HUES6 (cell line): Measurements from ENCODE around the gene LRP2.
"Not testable (repeated sequence)": the region's sequence is repeated elsewhere in the genome, so short reads cannot be mapped to it uniquely, and the experiment has no call there.

ENCODE experiments used
- H3K27ac ChIP-seq: 2 replicates; pipeline ENCODE4 v1.7.0; 2013; ENCODE audit warnings: low read depth, mild to moderate bottlenecking, low read length, inconsistent platforms
- H3K27me3 ChIP-seq: 2 replicates; pipeline ENCODE4 v1.6.1; 2013; ENCODE audit warnings: low read length; ENCODE audit not compliant: control insufficient read depth, insufficient read depth
- H3K36me3 ChIP-seq: 2 replicates; pipeline ENCODE4 v1.6.1; 2013; ENCODE audit warnings: low read length; ENCODE audit not compliant: control insufficient read depth, insufficient read depth
- H3K4me1 ChIP-seq: 2 replicates; pipeline ENCODE4 v1.6.1; 2013; ENCODE audit warnings: low read length; ENCODE audit not compliant: control insufficient read depth, insufficient read depth
- H3K4me3 ChIP-seq: 2 replicates; pipeline ENCODE4 v1.5.1; 2013; ENCODE audit warnings: low read depth, low read length
- H3K9ac ChIP-seq: one replicate; pipeline ENCODE4 v1.6.1; 2013; ENCODE audit warnings: mild to moderate bottlenecking, low read length
- H3K9me3 ChIP-seq: 2 replicates; pipeline ENCODE4 v1.6.1; 2013; ENCODE audit warnings: low read depth, low read length; ENCODE audit not compliant: control insufficient read depth, insufficient read depth

Gene LRP2

DNA sequence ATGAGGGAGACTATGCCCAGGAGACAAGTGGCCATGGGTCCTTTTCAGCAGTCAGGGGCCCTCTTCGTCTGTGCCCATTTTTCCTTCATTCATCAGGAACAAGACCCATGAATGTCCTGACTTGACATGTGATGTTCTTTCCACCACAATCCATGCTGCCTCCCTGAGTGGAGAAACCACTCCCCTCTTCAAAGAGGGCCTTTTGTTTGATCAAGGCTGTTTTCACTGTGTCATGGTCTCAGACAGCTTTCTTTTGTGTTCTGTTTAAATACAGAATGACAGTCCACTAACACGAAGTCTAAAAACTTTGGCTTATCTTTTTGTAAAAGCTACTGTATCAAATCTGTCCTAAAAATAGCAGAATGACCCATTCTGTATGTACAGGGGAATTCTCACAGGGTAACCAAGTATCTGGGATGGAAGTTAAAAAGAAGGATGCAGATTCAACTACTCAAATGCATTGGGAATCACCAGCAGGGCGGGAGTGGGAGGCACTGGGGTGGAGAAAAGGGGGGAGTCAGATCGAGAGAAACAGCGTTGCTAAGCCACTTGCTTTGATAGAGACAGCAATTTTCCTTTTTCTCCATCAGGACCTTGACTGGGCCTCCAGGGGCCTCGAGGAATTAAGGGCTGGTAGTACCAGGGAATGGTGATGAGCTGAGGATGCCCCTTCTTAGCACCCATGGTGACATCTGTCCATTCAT, 13.9 kb downstream of the LRP2 start:
- no peaks in the 10 kb centered on the region for H3K27me3 ChIP-seq
- H3K9ac ChIP-seq: no peak overlapping the region
- H3K4me1 ChIP-seq: no peaks in the 10 kb centered on the region
- no peak overlapping the region for H3K4me3 ChIP-seq
- no peak overlapping the region for H3K27ac ChIP-seq
- H3K36me3 ChIP-seq: no peaks in the 10 kb centered on the region
- no peaks in the 10 kb centered on the region for H3K9me3 ChIP-seq

DNA sequence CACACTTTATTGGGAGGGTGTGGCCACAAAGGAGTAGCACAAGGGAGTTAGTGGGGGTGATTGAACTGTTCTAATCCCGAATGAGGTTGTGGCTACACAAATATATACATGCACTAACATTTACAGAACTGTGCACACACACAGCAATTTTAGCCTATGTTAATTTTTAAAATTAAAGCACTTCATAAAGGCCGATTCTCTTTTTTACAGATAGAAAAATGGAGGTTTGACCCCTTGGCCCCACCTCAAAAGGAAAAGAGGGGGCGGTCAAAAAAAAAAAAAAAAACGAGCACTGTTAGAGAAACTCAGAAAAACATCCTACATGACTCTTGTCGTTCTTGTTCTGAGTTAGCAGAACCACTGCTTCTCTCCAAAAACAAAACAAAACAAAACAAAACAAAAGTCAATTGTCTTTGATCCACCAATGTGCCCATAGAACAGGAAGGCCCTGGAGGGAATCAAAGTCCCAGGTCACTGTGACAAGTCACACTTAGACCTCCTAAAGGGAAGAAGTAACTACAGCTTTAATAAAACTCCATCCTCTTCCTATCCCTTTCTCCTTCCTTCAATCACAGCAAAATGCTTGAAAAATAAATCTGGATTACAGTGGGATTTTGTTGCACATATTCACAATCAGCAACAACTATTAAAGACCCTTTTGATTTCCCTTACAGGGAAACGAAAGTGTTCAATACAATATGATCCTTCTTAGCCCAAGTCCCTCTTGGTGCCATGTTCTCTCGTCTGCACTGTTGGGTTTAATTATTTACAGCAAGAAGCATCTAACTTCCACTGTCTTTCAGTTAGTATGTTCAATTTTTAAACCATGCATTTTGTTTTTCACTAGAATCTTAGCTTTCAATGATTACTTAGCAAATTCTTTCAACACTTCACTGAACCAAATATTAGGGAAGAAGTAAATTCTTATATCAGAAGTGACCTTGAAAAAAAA, 16.6 kb downstream of the LRP2 start:
- no peak overlapping the region for H3K9ac ChIP-seq
- H3K4me1 ChIP-seq: no peaks in the 10 kb centered on the region
- H3K36me3 ChIP-seq: no peaks in the 10 kb centered on the region
- H3K27me3 ChIP-seq: no peaks in the 10 kb centered on the region
- H3K4me3 ChIP-seq: no peak overlapping the region
- no peak overlapping the region for H3K27ac ChIP-seq
- no peaks in the 10 kb centered on the region for H3K9me3 ChIP-seq

DNA sequence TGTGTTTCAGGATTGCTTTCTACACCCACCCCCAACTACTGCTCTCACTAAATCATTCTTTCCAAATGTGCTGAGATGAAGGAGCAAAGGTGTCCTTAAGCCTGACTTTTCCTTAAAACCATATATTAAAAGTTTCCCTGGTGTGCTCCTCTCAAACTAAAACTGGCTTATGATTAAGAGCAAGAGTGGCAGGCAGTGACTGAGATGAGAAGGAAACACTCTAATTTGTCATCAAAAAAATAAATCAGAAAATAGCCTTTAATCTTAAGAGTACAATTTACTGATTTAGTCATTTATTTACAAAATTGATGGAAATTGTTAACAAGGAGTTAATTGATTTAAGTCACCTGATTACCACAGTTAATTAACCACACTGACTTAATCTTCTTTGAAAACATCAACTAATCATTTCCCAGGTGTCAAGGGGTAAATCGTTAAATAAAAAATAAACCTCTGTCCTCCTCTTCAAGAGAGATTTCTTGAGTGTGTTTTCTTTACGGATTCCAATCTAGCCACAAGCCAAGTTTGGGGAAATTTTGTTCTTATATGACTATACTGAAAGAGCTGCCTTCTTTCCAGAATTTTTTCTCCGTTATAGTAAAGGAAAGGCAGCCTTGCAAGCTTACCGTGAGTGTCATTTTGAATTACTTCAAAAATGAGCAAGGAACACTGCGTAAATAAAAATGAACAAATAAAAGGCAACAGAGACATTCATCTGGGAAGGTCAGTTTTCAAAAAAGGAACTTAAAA, 17.4 kb downstream of the LRP2 start:
- Histone ChIP-seq H3K4me3 (no peak overlapping the region), H3K27ac (no peak overlapping the region), H3K36me3 (no peaks in the 10 kb centered on the region), H3K27me3 (no peaks in the 10 kb centered on the region), H3K9me3 (no peaks in the 10 kb centered on the region), H3K9ac (no peak overlapping the region), H3K4me1 (no peaks in the 10 kb centered on the region)

DNA sequence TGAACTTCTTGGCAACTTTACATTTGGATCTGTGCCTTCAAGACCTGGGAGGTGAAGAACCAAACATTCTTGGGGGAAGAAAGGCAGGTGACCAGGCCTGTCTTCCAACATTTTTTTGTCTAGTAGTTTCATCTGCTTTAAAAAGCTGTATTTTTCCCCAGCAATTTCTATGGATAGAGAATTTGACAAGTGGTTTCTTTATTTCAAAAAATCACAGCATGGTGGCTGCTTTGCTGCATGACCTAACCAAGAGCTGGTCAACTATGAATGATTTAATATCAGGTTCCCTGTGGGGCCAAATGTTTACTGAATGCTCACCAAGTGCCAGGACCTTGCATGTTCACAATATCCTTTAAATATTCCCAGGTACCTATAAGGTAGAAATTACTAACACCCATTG, 19.1 kb downstream of the LRP2 start:
- Histone ChIP-seq H3K27ac (no peak overlapping the region), H3K4me3 (no peak overlapping the region), H3K27me3 (no peaks in the 10 kb centered on the region), H3K36me3 (no peaks in the 10 kb centered on the region), H3K9me3 (no peaks in the 10 kb centered on the region), H3K9ac (no peak overlapping the region), H3K4me1 (no peaks in the 10 kb centered on the region)

DNA sequence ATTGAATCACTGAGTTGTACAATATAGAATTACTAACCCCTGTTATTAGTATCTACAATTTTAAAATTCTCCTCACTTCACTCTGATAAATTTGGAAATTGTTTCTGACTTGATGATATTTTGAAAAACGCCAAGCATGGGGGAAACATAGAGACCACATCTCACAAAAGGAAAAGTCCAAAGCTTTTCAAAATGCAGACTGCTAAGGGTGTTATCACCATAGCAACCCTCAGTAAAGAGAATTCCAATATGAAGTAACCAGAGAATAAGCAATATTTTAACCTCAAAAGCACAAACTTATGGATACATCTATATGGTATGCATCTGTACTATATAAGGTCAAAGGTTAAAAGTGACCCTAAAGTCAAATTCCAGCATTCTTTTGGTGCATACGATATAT, 22.7 kb downstream of the LRP2 start:
- no peak overlapping the region for H3K4me3 ChIP-seq
- no peaks in the 10 kb centered on the region for H3K36me3 ChIP-seq
- no peaks in the 10 kb centered on the region for H3K27me3 ChIP-seq
- no peak overlapping the region for H3K27ac ChIP-seq
- no peaks in the 10 kb centered on the region for H3K9me3 ChIP-seq
- no peak overlapping the region for H3K9ac ChIP-seq
- H3K4me1 ChIP-seq: no peaks in the 10 kb centered on the region

DNA sequence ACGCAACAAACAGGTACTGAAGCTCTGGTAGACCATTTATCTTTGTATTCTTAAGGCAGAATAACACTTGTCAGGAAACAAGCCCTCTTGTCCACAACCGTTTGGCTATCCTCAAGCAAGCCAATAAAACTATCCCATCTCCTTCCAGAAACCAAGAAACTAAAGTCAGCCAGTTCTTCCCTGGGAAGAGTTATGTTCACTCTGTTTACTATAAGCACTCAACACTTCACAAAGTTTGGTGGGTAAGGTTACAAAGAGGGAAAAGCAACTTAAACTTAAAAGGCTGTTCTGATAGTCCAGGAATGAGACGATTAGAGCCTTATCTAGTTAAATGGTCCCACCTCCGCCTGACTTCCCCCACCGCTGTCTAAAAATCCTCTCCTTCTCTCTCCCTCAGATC, 25.6 kb downstream of the LRP2 start:
- Histone ChIP-seq H3K4me3 (no peak overlapping the region), H3K27me3 (no peaks in the 10 kb centered on the region), H3K9me3 (no peaks in the 10 kb centered on the region), H3K36me3 (no peaks in the 10 kb centered on the region), H3K9ac (no peak overlapping the region), H3K4me1 (no peaks in the 10 kb centered on the region), H3K27ac (no peak overlapping the region)

DNA sequence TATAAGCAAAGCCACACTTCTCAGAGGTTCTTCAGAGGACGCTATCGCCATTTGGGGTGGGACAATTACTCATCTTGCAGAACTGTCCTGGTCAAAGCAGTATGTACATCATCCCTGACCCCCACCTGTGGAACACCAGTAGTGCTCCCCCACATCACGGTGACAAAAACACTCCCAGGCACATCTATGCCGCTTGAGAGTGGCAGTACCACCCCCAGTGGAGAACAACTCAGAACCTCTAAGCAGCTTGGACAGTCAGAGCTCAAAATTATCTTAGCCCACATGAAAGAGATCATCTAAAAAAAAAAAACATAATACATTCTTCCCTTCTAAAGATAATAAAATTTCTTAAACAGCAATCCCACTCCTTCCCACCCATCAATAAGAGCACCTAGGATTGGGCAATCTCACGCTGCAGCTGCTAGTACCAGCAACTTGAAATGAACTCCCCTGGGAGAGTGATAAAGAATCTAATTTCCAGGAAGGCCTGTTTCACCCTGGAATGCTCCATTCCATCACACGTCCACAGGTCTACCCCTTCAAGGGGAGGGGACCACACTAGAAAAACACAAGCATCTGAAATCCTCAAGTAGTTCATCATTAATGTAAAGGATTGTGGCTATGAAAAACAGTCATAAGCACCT, 31.7 kb downstream of the LRP2 start:
- no peaks in the 10 kb centered on the region for H3K27me3 ChIP-seq

DNA sequence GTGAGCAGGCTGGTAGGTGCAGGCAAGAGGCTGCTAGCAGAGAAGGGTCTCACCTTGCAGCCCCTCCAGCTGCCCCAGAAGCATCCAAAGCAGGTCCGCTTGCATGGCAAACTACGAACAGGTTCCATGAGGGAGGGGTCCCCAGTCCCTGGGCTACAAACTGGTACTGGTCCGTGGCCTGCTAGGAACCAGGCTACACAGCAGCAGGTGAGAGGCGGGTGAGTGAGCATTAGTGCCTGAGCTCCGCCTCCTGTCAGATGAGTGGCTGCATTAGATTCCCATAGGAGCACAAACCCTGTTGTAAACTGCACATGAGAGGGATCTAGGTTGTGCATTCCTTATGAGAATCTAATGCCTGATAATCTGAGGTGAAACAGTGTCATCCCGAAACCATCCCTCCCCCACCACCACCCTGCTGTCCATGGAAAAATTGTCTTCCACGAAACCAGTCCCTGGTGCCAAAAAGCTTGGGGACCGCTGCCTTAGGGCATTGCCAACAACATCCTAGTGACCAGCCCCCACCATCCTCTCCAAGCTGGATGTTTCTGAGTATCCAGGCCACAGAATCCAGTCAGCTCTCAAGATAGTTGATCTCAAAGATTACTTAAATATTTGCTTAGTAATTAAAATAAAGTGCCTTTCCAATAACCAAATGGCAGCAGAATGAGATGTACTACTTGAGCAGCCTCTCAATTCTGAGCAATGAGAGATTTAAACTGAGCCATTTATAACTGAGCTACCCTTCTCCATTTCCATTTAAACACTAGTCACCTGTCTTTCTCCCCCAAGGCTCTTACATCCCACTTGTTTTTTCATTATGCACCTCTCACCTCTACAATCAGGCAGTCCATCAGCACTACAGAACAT, 32.4 kb downstream of the LRP2 start:
- no peak overlapping the region for H3K4me3 ChIP-seq
- H3K4me1 ChIP-seq: no peaks in the 10 kb centered on the region
- no peaks in the 10 kb centered on the region for H3K36me3 ChIP-seq
- H3K27me3 ChIP-seq: no peaks in the 10 kb centered on the region
- H3K27ac ChIP-seq: no peak overlapping the region
- no peaks in the 10 kb centered on the region; the same call in 1 of the 2 replicates for H3K9me3 ChIP-seq
- H3K9ac ChIP-seq: no peak overlapping the region

More for the DNA sequence above, 31.7 kb downstream of the LRP2 start:
- Histone ChIP-seq H3K4me1 (no peaks in the 10 kb centered on the region), H3K4me3 (no peak overlapping the region), H3K27ac (no peak overlapping the region), H3K9me3 (no peaks in the 10 kb centered on the region), H3K9ac (no peak overlapping the region), H3K36me3 (no peaks in the 10 kb centered on the region)

DNA sequence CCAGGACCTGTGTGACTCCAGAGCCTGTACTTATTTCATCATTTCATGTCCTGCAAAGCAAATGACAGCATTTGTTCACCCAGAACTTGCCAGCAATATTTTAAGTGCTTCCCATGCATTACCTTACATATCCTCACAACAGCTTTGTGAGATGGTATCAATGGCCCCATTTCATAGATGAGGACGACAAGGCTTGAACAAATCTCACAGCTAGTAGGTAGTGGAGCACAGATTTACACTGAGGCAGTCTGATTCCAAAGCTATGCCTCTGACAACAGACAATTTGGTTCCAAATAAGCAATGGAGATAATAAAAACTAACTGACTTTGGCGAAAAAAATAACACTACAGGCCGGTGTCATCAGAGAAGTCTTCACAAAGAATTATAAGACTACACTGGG, 33.5 kb downstream of the LRP2 start:
- Histone ChIP-seq H3K4me3 (no peak overlapping the region), H3K9ac (no peak overlapping the region), H3K36me3 (no peaks in the 10 kb centered on the region), H3K27ac (no peak overlapping the region), H3K9me3 (no peaks in the 10 kb centered on the region; the same call in 1 of the 2 replicates), H3K27me3 (no peaks in the 10 kb centered on the region), H3K4me1 (no peaks in the 10 kb centered on the region; the same call in 1 of the 2 replicates)

DNA sequence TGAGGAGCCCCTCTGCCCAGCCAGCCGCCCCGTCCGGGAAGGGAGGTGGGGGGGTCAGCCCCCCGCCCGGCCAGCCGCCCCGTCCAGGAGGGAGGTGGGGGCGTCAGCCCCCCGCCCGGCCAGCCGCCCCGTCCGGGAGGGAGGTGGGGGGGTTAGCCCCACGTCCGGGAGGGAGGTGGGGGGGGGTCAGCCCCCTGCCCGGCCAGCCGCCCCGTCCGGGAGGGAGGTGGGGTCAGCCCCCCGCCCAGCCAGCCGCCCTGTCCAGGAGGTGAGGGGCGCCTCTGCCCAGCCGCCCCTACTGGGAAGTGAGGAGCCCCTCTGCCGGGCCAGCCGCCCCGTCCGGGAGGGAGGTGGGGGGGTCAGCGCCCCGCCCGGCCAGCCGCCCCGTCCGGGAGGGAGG, 34.5 kb downstream of the LRP2 start:
- H3K4me3 ChIP-seq, H3K9me3 ChIP-seq, H3K4me1 ChIP-seq, H3K36me3 ChIP-seq, H3K27ac ChIP-seq, H3K9ac ChIP-seq, H3K27me3 ChIP-seq: not testable (repeated sequence)
